ENCODE results near the gene LRSAM1. TPM values are rescaled to one million over a fixed set of nuclear protein-coding genes. Genes with fewer than 3 reads are reported as not detected.

Gene LRSAM1
- total RNA-seq, 4 donors from 2014 or later: 8.0 to 16.2 (median 12.9) TPM

DNA sequence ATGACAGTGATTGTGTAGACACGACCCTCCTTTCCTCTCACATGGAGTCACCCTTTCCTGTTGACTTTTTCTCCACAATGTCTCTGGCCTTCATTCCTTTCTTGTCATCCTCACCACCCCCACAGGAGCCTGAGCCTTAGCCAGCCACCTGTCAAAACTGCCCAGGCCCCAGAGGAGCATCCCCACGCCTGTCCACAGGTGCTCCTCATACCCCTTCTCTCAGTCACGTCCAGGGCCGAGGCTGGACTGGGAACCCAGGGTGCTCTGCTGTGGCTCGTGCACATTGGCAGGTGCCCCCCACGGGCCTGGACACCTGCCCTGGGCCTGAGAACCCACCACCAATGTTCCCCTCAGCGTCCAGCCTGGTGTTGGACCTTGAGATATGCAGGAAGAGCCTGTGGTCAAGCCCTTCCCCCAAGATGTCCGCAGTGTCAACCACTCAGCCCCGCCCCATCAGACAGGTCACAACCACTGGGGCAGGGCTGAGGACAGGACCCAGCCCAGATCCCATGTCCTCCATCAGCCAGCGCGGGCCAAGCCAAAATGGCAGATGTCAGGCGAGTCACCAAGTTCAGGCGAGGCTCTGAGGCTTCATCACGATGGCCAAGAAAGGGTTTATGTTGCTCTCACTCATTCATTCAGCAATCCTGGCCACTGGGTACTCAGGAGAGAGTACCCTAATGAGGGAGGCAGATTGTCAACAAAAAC lies 95.0 kb downstream of the LRSAM1 start:
- Histone ChIP-seq H3K4me3 (peak overlapping the region in 3 of 4 donors; percentile 17 to 46 (median 20)), H3K27ac (peak overlapping the region; percentile 84 to 93 (median 90)), H3K27me3 (no peaks in the 10 kb centered on the region), H3K36me3 (peaks cover 0 to 59% (median 7%) of the 10 kb centered on the region in 3 donors), H3K9me3 (no peaks in the 10 kb centered on the region), H3K4me1 (peaks cover 69 to 100% (median 77%) of the 10 kb centered on the region in 3 donors)
- 18 to 52% methylated on average over 3 to 7 of the region's 14 CpGs for WGBS, 2 donors
- no peak for DNase-seq
- intact Hi-C loops (cut with DNase I): no loop called here
- no peak for TF ChIP-seq POLR2A (IDR thresholded peaks at IDR 0.05)
- TF ChIP-seq, protein P1, sequence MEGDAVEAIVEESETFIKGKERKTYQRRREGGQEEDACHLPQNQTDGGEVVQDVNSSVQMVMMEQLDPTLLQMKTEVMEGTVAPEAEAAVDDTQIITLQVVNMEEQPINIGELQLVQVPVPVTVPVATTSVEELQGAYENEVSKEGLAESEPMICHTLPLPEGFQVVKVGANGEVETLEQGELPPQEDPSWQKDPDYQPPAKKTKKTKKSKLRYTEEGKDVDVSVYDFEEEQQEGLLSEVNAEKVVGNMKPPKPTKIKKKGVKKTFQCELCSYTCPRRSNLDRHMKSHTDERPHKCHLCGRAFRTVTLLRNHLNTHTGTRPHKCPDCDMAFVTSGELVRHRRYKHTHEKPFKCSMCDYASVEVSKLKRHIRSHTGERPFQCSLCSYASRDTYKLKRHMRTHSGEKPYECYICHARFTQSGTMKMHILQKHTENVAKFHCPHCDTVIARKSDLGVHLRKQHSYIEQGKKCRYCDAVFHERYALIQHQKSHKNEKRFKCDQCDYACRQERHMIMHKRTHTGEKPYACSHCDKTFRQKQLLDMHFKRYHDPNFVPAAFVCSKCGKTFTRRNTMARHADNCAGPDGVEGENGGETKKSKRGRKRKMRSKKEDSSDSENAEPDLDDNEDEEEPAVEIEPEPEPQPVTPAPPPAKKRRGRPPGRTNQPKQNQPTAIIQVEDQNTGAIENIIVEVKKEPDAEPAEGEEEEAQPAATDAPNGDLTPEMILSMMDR (IDR thresholded peaks at IDR 0.05): no peak

DNA sequence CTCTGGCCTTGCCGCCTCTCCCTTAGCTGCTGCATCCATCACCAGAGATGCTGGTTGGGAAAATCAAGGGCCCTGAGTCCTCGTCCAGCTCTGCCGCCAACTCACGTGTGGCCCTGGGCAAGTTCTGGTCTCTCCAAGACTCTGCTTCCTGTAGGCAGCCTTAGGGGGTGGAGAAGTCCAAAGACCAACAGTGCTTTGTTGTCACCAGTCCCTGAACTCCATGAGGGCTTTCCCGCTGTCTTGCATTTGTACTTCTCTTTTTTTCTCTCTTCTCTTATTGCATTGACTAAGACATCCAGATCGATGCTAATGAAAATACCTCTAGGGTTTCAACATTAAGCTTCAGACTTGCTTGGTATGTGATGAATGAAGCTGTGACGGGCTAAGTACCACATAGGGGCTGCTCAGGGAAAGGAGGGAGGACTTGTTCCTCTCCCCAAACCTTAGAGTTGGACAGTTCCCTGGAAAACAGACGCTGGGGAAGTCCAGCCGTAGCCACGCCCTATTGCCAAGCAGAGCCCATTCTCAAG lies 97.1 kb downstream of the LRSAM1 start:
- intact Hi-C loops (cut with DNase I): no loop called here
- no peak for TF ChIP-seq POLR2A (IDR thresholded peaks at IDR 0.05)
- TF ChIP-seq, protein P1 (IDR thresholded peaks at IDR 0.05): no peak
- peaks cover 0 to 58% (median 19%) of the 10 kb centered on the region in 3 donors for H3K36me3 ChIP-seq
- H3K27me3 ChIP-seq: no peaks in the 10 kb centered on the region
- 69 to 78% methylated on average over 6 to 10 of the region's 10 CpGs for WGBS, 2 donors
- no peak for DNase-seq
- H3K4me1 ChIP-seq: peaks cover 47 to 98% (median 62%) of the 10 kb centered on the region in 3 donors
- no peak overlapping the region for H3K4me3 ChIP-seq
- H3K9me3 ChIP-seq: no peaks in the 10 kb centered on the region
- H3K27ac ChIP-seq: peak overlapping the region in 3 of 4 donors; percentile 2 to 93 (median 36)

DNA sequence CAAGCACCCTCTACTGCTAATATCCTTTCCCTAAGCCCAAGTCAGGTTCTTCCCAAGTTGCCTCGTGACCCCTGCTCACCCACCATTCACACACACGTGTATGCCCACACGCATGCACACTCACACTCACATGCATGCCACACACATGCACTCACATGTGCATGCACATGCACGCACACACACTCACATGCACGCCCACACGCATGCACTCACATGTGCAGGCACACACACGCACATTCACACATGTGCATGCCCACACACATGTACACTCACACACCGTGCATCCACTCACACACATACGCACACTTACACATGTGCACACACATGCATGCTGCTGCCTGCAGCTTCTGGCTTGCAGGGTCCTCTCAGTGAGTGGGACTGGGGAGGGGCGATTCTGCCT lies 97.9 kb downstream of the LRSAM1 start:
- WGBS, 2 donors: 80 to 81% methylated on average over 10 of the region's 10 CpGs

DNA sequence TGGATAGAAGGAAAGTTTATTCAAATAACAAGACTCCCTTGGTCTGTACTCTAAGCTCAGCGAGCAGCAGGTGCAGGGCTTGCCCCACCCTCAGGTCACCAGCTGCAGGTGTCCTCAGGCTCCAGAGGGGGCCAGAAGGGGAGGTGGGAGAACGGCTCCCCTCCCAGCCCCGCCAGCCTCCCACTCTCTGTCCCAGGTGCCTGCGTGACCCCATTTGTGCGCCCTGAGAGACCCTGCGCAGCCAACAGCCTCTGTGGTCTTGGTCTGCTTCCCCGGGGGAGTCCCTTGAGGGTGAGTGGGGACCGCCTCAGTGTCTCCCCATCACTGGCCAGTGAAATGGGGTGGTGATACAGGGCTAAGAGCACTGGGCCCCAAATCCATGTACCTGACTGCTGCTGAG lies 98.4 kb downstream of the LRSAM1 start:
- H3K27ac ChIP-seq: peak overlapping the region in 3 of 4 donors; percentile 48 to 61 (median 54)
- TF ChIP-seq, protein P1 (IDR thresholded peaks at IDR 0.05): no peak
- TF ChIP-seq POLR2A (IDR thresholded peaks at IDR 0.05): no peak
- no peak for DNase-seq
- intact Hi-C loops (cut with DNase I): no loop called here
- H3K36me3 ChIP-seq: peaks cover 0 to 59% (median 22%) of the 10 kb centered on the region in 3 donors
- no peaks in the 10 kb centered on the region for H3K27me3 ChIP-seq
- WGBS, 2 donors: no CpG with 5 or more reads among the region's 8 CpGs
- no peak overlapping the region for H3K4me3 ChIP-seq
- H3K9me3 ChIP-seq: no peaks in the 10 kb centered on the region
- peaks cover 38 to 98% (median 61%) of the 10 kb centered on the region in 3 donors for H3K4me1 ChIP-seq

More for the DNA sequence above, 97.9 kb downstream of the LRSAM1 start:
- no peak overlapping the region for H3K4me3 ChIP-seq
- H3K36me3 ChIP-seq: peaks cover 0 to 58% (median 22%) of the 10 kb centered on the region in 3 donors
- H3K27me3 ChIP-seq: no peaks in the 10 kb centered on the region
- peaks cover 39 to 98% (median 61%) of the 10 kb centered on the region in 3 donors for H3K4me1 ChIP-seq
- intact Hi-C loops (cut with DNase I): no loop called here
- no peaks in the 10 kb centered on the region for H3K9me3 ChIP-seq
- no peak for DNase-seq
- H3K27ac ChIP-seq: peak overlapping the region in 3 of 4 donors; percentile 2 to 93 (median 61)
- TF ChIP-seq, protein P1 (IDR thresholded peaks at IDR 0.05): no peak
- no peak for TF ChIP-seq POLR2A (IDR thresholded peaks at IDR 0.05)

DNA sequence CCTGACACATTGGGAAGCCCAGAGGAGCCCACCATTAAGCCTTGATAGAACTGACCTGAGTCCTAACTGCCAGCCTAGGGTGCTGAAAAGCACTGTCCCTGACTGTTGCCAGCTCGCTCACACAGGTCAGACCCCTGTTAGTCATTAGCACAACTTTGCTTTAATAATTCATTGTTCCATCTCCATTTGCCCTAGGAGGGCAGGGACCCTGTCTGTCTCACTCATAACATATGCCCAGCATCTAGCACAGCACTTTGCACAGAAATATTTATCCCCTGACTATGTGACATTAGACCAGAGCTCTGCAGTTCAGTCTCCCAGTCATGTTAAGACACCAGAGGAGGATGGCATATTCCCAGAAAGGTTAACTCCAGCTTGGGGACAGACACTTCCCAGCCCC lies 99.0 kb downstream of the LRSAM1 start:
- TF ChIP-seq, protein P1 (IDR thresholded peaks at IDR 0.05): no peak
- no peak for TF ChIP-seq POLR2A (IDR thresholded peaks at IDR 0.05)
- Histone ChIP-seq H3K36me3 (peaks cover 0 to 59% (median 22%) of the 10 kb centered on the region in 3 donors), H3K27me3 (no peaks in the 10 kb centered on the region), H3K9me3 (no peaks in the 10 kb centered on the region), H3K4me1 (peaks cover 38 to 98% (median 61%) of the 10 kb centered on the region in 3 donors), H3K4me3 (no peak overlapping the region), H3K27ac (peak overlapping the region; percentile 0 to 61 (median 51))
- 100% methylated on average over 1 of the region's 1 CpG; no CpG with 5 or more reads in 1 of the 2 donors for WGBS, 2 donors
- DNase-seq: no peak
- intact Hi-C loops (cut with DNase I): no loop called here

Measured in esophagus squamous epithelium (tissue), 5 donors.